PC-3 (cell line): ENCODE data around the gene EMILIN3. TPM values are rescaled to one million over a fixed set of nuclear protein-coding genes. Genes with fewer than 3 reads are reported as not detected.

Experiments
- ATAC-seq: fragments of 200-7000 bp; cut with Tn5 transposase; 2 replicates; pipeline ENCODE4 v1.9.1; 2020; ENCODE audit warnings: mild to moderate bottlenecking, moderate library complexity
- BruUV-seq: library from RNA; stranded (reverse); fragments of 400-500 nt; replicated peaks from 2 replicates; lab custom pipeline; 2021; lab: Mats Ljungman, UMichigan
- CTCF ChIA-PET: fragments of 300-600 bp; sonication (Branson Sonifier 250); formaldehyde crosslinking; loops from one replicate; lab custom pipeline; 2022; ENCODE audit warnings: antibody characterized with exemption; lab: Charles Lee
- POLR2A ChIA-PET: fragments of 300-600 bp; sonication (Branson Sonifier 250); formaldehyde crosslinking; loops from one replicate; lab custom pipeline; 2022; ENCODE audit warnings: antibody characterized with exemption; ENCODE audit not compliant: unreplicated experiment; lab: Charles Lee
- DNase-seq: peaks from one replicate; pipeline ENCODE4 v3.0.0-alpha.2; 2015
- H2AFZ ChIP-seq: fragments of 300-600 bp; sonication (generic); 2 replicates; pipeline ENCODE4 v1.6.0; 2016; ENCODE audit warnings: antibody characterized with exemption, low read length
- H3F3A ChIP-seq: fragments of 300-600 bp; sonication (generic); one replicate; pipeline ENCODE4 v1.6.0; 2017; ENCODE audit warnings: antibody characterized with exemption, low read length, control low read depth, mild to moderate bottlenecking; ENCODE audit not compliant: unreplicated experiment
- H3K27ac ChIP-seq: fragments of 300-600 bp; sonication (generic); 2 replicates; pipeline ENCODE4 v1.5.1; 2016; ENCODE audit warnings: mild to moderate bottlenecking, low read length
- H3K27me3 ChIP-seq: fragments of 300-600 bp; sonication (generic); 2 replicates; pipeline ENCODE4 v1.6.1; 2016; ENCODE audit warnings: low read length, mixed read lengths
- H3K36me3 ChIP-seq: fragments of 300-600 bp; sonication (generic); 2 replicates; pipeline ENCODE4 v1.6.1; 2016; ENCODE audit warnings: low read depth, mixed run types, low read length, mixed read lengths
- H3K4me1 ChIP-seq: fragments of 300-600 bp; sonication (generic); 2 replicates; pipeline ENCODE4 v1.5.1; 2016; ENCODE audit warnings: low read length; ENCODE audit not compliant: insufficient read depth
- H3K4me2 ChIP-seq: fragments of 300-600 bp; sonication (generic); 2 replicates; pipeline ENCODE4 v1.6.0; 2016; ENCODE audit warnings: low read length
- H3K4me3 ChIP-seq: fragments of 300-600 bp; sonication (generic); 2 replicates; pipeline ENCODE4 v1.5.1; 2016; ENCODE audit warnings: mild to moderate bottlenecking, low read length, mixed read lengths
- H3K79me2 ChIP-seq: fragments of 300-600 bp; sonication (generic); 2 replicates; pipeline ENCODE4 v1.6.1; 2017; ENCODE audit warnings: low read length, mixed read lengths
- H3K9ac ChIP-seq: fragments of 300-600 bp; sonication (generic); 2 replicates; pipeline ENCODE4 v1.6.0; 2016; ENCODE audit warnings: mild to moderate bottlenecking, low read length
- H3K9me2 ChIP-seq: fragments of 300-600 bp; sonication (generic); replicated peaks from 2 replicates; pipeline ENCODE4 v1.6.1; 2016; ENCODE audit warnings: mixed run types, low read length, mixed read lengths
- H3K9me3 ChIP-seq: fragments of 300-600 bp; sonication (generic); 2 replicates; pipeline ENCODE4 v1.6.1; 2016; ENCODE audit warnings: low read length, mixed read lengths
- H4K20me1 ChIP-seq: fragments of 300-600 bp; sonication (generic); 2 replicates; pipeline ENCODE4 v1.6.1; 2016; ENCODE audit warnings: low read length, mixed read lengths
- EZH2 ChIP-seq: fragments of 300-600 bp; sonication (generic); IDR thresholded peaks from one replicate; pipeline ENCODE4 v1.6.1; 2017; ENCODE audit warnings: antibody characterized with exemption, mild to moderate bottlenecking, low read length; ENCODE audit not compliant: unreplicated experiment
- EZH2phosphoT487 ChIP-seq: fragments of 300-600 bp; sonication (generic); IDR thresholded peaks from 2 replicates; pipeline ENCODE4 v1.6.1; 2018; ENCODE audit warnings: mild to moderate bottlenecking, antibody characterized with exemption, low read length, borderline replicate concordance
- intact Hi-C: fragments of 100-400 bp; cut with micrococcal nuclease; formaldehyde crosslinking; loops from 2 replicates; pipeline ENCODE4 v1.9.0; 2023
- total RNA-seq: library from RNA; depleted of rRNA; stranded (reverse); fragments of >200 nt; gene quantifications from 2 replicates; pipeline ENCODE4 v1.2.3, GENCODE V29; 2014
- TF ChIP-seq, protein P1 (sequence below): fragments of 300-600 bp; sonication (generic); conservative IDR thresholded peaks from 2 replicates; pipeline ENCODE4 v1.5.1; 2017; ENCODE audit warnings: antibody characterized with exemption, low read depth, mild to moderate bottlenecking, low read length

Gene EMILIN3
- total RNA-seq, 1 experiment from 2014 or later, result not detected

DNA sequence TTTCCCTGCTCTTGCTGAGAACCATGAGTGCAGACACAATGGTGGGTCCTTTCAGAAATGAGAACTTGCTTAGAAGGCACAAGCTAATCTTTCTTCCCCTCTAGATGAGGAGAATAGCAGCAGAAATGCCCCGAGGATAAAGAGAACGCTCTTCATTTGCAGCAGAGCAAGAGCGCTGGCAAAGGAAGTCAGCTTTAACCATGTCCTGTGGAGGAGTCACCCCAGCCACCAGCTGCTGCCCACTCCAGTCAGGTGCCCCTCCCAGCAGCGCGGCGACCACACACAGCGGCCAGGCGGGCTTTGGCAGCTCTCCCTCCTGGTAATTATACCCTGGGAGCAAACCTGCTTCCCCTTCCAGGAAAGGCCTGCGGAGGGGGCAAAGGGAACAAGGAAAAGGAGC, 42.4 kb upstream of the EMILIN3 start:
- Histone ChIP-seq H3K79me2 (no peaks in the 10 kb centered on the region), H3K9me2 (no peaks in the 10 kb centered on the region), H3K27me3 (no peaks in the 10 kb centered on the region), H3K4me1 (no peaks in the 10 kb centered on the region), H3K36me3 (peaks cover 16% of the 10 kb centered on the region; the same call in 1 of the 2 replicates), H2AFZ (no peak overlapping the region), H3F3A (no peaks in the 10 kb centered on the region), H3K4me2 (no peak overlapping the region), H3K9me3 (no peaks in the 10 kb centered on the region), H3K4me3 (no peak overlapping the region), H4K20me1 (no peaks in the 10 kb centered on the region), H3K27ac (no peak overlapping the region), H3K9ac (no peak overlapping the region)
- intact Hi-C loops, result no loop called here
- no TSS peak for BruUV-seq
- ChIA-PET CTCF (no interaction called here), POLR2A (no interaction called here)
- no peak for ATAC-seq
- TF ChIP-seq EZH2phosphoT487 (no peak), EZH2 (no peak)
- TF ChIP-seq, protein P1, sequence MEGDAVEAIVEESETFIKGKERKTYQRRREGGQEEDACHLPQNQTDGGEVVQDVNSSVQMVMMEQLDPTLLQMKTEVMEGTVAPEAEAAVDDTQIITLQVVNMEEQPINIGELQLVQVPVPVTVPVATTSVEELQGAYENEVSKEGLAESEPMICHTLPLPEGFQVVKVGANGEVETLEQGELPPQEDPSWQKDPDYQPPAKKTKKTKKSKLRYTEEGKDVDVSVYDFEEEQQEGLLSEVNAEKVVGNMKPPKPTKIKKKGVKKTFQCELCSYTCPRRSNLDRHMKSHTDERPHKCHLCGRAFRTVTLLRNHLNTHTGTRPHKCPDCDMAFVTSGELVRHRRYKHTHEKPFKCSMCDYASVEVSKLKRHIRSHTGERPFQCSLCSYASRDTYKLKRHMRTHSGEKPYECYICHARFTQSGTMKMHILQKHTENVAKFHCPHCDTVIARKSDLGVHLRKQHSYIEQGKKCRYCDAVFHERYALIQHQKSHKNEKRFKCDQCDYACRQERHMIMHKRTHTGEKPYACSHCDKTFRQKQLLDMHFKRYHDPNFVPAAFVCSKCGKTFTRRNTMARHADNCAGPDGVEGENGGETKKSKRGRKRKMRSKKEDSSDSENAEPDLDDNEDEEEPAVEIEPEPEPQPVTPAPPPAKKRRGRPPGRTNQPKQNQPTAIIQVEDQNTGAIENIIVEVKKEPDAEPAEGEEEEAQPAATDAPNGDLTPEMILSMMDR, result no peak
- DNase-seq, result no peak

GRCh38 chr20:41408156-41408794, 41.7 kb upstream of the EMILIN3 start:
- H3K27ac ChIP-seq, result no peak overlapping the region
- POLR2A ChIA-PET, result no interaction called here

DNA sequence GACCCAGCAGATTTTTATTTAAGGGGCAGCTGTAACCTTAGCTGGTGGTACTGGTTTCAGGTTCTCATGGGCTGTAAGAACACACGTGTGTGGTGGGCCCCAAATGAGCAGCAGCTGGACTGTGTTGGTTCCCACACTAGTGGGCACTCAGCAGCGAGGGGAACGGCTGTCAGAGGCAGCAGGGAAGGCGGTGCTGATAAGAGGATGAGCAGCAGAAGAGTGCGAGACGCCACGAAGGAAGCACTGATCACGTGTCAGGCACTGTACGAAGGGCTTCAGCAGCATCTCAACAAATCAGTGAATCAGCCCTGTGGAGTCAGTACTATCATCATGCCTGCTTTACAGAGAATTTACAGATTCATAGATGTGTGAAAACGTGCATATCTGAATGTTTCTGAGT, 41.0 kb upstream of the EMILIN3 start:
- Histone ChIP-seq H3K9ac (no peak overlapping the region), H2AFZ (no peak overlapping the region), H3K27ac (no peak overlapping the region), H3F3A (no peaks in the 10 kb centered on the region), H3K79me2 (no peaks in the 10 kb centered on the region), H3K4me2 (no peak overlapping the region), H4K20me1 (no peaks in the 10 kb centered on the region), H3K36me3 (peaks cover 17% of the 10 kb centered on the region; the same call in 1 of the 2 replicates), H3K27me3 (no peaks in the 10 kb centered on the region), H3K9me3 (no peaks in the 10 kb centered on the region), H3K4me1 (no peaks in the 10 kb centered on the region), H3K9me2 (no peaks in the 10 kb centered on the region), H3K4me3 (no peak overlapping the region)
- ChIA-PET CTCF (no interaction called here), POLR2A (no interaction called here)
- no peak for ATAC-seq
- TF ChIP-seq EZH2 (no peak), EZH2phosphoT487 (no peak)
- TF ChIP-seq, protein P1, result no peak
- intact Hi-C loops, result no loop called here
- DNase-seq, result no peak
- BruUV-seq, result no TSS peak

More at GRCh38 chr20:41408156-41408794, 41.7 kb upstream of the EMILIN3 start:
- no peaks in the 10 kb centered on the region for H4K20me1 ChIP-seq
- H3K4me1 ChIP-seq, result no peaks in the 10 kb centered on the region
- H3K27me3 ChIP-seq, result no peaks in the 10 kb centered on the region
- TF ChIP-seq, protein P1, result no peak
- TF ChIP-seq EZH2 (no peak), EZH2phosphoT487 (no peak)
- no peaks in the 10 kb centered on the region for H3K9me3 ChIP-seq
- no peaks in the 10 kb centered on the region for H3F3A ChIP-seq
- DNase-seq (no peak), ATAC-seq (no peak)
- H3K79me2 ChIP-seq, result no peaks in the 10 kb centered on the region
- H3K4me2 ChIP-seq, result no peak overlapping the region
- H2AFZ ChIP-seq, result no peak overlapping the region
- H3K9me2 ChIP-seq, result no peaks in the 10 kb centered on the region
- no TSS peak for BruUV-seq
- H3K36me3 ChIP-seq, result peaks cover 17% of the 10 kb centered on the region; the same call in 1 of the 2 replicates
- H3K4me3 ChIP-seq, result no peak overlapping the region
- intact Hi-C loops, result no loop called here
- H3K9ac ChIP-seq, result no peak overlapping the region
- CTCF ChIA-PET, result no interaction called here
